DMS53 treated with DMSO at 0.1 percent for 48 hours (cell line): ENCODE results near the gene CYP3A7.
"Not testable (repeated sequence)": the region's sequence is repeated elsewhere in the genome, so short reads cannot be mapped to it uniquely, and the experiment has no call there.

Experiments used
- DNase-seq: peaks from one replicate; lab custom pipeline; 2025; ENCODE audit not compliant: unreplicated experiment; lab: John Stamatoyannopoulos, UW

Gene CYP3A7

GRCh38 chr7:99734987-99735386, at the start of gene CYP3A7:
CYP3A7 (minus strand) TSS chr7:99735196; CDS start chr7:99735093, 103 bp downstream.
- no peak for DNase-seq

GRCh38 chr7:99784007-99784406, 49.0 kb upstream of the CYP3A7 start, which contains the start of gene CYP3A4:
CYP3A4 (minus strand) TSS chr7:99784184; CDS start chr7:99784081, 103 bp downstream.
- DNase-seq: no peak

GRCh38 chr7:99782012-99782953, 47.3 kb upstream of the CYP3A7 start:
- no peak for DNase-seq

DNA sequence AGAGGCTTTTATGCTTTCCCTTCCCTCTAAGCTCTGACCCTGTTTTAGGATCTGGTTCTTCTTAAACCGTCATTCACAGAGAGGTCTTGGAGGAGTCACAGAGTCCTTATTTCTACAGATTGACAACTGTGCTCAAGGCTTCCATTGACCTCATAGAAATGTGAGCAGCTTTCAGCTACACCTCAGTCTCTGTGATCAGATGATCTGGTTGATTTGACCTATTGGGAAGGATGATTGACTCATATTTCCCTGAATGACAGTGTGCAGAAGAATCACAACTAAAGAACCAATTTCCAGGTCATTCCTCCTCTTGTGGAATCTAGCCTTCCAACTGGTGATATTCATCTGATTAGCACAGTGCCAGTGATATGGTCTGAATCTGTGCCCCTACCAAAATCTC, 45.6 kb upstream of the CYP3A7 start:
- DNase-seq: no peak

DNA sequence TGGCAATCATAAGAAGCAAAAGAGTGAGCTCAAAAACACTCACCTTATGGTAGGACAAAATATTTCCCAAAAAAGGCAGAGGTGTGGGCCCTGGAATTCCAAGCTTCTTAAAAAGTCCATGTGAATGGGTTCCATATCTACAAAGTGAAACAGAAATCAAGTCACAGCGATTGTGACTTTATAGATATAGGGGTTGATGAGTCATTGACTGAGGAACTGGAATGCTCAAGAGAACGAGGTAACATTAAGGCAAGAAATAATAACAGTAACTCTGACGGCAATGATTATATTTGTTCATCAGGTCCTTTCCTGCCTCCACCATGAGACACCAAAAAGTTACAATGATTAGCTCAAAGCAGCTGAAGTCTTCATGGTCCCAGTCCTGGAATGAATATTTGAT, 45.0 kb upstream of the CYP3A7 start:
- DNase-seq: no peak

- DNase-seq: no peak
These were observed 43.9 kb upstream of the CYP3A7 start for GRCh38 chr7:99778880-99779279.

- DNase-seq: not testable (repeated sequence)
These were observed 38.4 kb upstream of the CYP3A7 start for GRCh38 chr7:99773395-99773794.

- DNase-seq: no peak
These were observed 37.6 kb upstream of the CYP3A7 start for GRCh38 chr7:99772565-99772964.

- DNase-seq: not testable (repeated sequence)
These were observed 34.5 kb upstream of the CYP3A7 start for GRCh38 chr7:99769494-99769893.

DNA sequence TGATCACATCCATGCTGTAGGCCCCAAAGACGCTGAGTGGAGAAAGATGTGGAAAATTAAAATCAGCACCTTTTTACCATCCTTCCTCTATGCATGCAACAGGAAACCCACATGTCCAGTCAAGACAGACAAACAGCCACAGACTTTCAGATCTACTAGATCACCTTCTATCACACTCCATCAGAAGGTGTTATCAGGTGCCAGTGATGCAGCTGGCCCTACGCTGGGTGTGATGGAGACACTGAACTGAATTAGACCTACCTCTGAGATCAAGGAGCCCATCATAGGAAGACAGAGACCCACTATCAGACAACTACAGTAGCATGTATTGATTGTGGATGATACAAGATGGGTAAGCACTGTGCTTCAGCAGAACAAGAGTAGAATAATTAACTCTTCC, 33.5 kb upstream of the CYP3A7 start:
- DNase-seq: no peak

DNA sequence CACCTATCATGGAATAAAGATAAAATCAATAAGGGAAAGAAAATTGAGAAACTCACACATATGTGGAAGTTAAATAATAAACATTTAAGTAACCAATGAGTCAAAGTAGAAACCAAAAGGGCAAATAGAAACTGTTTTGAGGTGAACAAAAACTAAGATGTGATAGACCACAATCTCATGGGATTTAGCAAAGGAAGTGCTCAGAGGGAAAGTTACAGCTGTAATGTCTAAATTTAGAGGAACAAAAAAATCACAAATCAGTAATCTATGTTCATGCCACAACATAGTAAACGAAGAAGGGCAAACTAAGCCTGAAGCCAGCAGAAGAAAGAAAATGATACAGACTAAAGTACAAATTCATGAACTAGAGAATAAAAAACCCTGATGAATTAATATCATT, 32.7 kb upstream of the CYP3A7 start:
- DNase-seq: no peak

DNA sequence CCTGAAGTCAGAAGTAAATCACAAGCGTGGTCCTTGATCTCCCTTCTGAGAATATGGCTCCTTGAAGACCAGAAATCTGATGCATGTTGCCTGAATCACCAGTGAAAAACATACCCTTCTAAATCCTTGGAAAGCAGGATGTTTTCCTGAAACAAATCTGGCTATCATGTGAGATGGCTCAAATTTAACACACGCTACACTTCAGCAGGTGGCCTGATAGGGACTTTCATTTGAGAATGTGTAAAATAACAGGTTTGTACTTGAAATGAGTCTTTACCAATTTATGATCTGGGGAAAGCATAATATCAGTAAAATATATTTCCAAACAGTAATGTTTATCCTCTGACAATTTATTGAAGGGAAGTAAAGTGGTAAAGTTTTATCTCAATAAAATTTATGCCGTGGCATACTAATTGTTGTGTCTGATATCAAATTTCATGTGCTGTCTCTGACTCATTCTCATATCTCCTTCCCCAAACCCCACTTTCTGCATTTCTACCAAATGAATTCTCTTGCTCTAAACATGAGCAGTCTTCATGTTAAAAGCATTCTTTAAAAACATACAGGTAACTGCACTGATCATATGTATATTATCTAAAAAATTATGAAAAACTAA, 31.6 kb upstream of the CYP3A7 start:
- DNase-seq: no peak

DNA sequence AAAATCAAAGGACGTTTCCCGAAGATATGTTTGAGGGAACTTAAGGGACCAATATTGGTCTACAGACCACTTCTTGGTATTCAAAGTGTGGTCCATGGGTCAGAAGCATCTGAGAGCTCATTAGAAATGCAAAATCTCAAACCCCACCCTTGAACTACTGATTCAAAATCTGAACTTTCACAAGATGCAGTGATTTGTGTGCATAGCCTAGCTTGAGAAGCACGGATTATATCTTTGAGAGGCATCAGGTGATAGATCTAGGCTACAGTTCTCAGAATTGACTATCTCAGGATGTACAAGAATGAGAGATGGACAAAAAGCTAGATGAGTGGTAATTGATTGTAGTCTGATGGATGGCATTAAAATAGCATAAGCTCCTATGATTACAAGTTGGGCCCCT, 29.5 kb upstream of the CYP3A7 start:
- DNase-seq: no peak

DNA sequence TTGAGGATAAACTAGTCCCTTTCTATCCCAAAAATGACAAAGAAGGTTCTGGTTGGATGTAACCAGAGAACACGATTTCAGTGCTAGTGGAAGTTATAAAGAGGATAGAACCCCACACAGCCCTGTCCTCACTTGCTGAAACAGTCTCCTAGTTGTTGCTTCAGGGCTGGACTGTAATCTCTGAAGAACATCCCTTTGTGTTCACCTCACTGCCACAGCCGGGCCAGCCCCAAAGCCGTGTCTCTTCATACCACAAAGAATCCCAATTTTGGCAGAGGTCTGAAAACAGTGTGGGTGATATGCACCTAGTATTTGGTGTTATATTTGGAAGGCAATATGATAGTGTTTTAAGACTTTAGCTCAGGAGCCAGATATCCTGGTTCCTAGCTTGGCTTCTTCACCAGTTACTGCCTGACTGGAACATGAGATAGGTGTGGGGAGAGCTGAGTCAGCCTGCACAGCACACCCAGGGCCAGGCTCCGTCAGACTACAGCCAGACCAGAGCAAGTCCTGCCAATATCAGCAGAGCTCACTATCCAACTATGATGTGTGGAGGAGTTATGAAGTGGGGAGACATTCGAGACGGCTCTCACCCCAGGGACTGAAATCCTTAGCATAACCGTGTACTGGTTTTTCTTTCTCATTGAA, 27.8 kb upstream of the CYP3A7 start:
- DNase-seq: no peak

- DNase-seq: no peak
These were observed 20.1 kb upstream of the CYP3A7 start for GRCh38 chr7:99755085-99755484.

DNA sequence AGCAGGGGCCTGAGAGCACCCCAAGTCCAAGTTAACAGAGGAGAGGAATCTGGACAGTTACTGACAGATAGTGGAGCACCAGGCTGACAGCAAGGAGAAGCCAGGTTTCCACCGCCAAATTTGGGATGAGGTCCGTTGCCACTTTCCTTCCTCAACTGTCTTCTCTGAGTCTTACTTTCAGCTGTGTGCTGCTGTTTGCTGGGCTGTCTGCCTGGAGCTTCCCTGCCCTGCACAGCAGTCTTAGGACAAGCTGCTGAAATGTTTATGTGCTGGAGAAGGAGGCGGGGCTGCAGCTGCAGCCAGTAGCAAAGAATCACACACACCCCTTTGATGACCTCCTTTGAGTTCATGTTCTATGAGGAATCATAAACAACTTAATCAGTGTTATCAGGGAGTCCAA, 17.4 kb upstream of the CYP3A7 start:
- no peak for DNase-seq

DNA sequence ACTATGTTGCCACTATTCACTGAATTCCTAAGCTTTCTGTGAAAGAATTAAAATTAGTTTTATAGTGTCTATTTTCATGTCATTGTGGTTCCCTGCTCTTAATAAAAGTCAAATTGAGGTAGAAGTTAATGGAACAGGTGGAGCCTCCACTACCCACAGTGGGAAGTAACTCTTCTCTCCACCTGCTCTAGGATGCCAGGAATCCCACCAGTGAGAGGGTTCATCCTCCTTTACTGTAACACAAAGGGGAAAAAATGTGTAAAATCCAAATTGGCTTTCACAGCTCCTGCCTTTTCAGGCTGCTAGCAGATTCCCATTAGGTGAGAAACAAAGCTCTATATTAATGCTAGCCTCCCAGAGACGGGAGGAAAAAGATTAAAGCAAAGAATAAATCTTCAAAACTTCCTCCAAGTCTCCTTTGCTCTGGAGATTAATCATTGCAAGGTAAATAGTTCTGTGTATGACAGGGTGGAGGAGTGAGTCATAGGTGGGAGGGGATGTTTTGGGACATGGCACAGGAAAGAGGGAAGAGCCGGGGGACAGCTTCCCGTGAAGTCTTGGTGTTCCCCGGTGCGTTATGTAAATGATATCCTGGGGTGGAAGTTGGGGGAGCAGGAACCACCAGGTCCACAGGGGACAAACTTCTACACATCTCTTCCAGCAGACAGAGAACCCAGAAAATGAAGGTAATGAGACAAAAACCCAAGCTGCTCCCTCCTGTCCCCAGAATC, 16.5 kb upstream of the CYP3A7 start:
- not testable (repeated sequence) for DNase-seq

- DNase-seq: no peak
These were observed 14.0 kb upstream of the CYP3A7 start for GRCh38 chr7:99748846-99749579.

DNA sequence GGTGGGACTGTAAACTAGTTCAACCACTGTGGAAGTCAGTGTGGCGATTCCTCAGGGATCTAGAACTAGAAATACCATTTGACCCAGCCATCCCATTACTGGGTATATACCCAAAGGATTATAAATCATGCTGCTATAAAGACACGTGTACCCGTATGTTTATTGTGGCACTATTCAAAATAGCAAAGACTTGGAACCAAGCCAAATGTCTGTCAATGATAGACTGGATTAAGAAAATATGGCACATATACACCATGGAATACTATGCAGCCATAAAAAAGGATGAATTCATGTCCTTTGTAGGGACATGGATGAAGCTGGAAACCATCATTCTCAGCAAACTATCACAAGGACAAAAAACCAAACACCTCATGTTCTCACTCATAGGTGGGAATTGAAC, 11.9 kb upstream of the CYP3A7 start:
- DNase-seq: not testable (repeated sequence)

- not testable (repeated sequence) for DNase-seq
These were observed 10.4 kb upstream of the CYP3A7 start for GRCh38 chr7:99745395-99745794.
